GM18870 (cell line): Measurements from ENCODE around the gene MMS19.
"Not testable (repeated sequence)": the region's sequence is repeated elsewhere in the genome, so short reads cannot be mapped to it uniquely, and the experiment has no call there.

Experiments
- ATAC-seq: cut with Tn5 transposase; IDR thresholded peaks from one replicate; pipeline ENCODE4 v1.9.1; 2021; ENCODE audit warnings: moderate library complexity; ENCODE audit not compliant: unreplicated experiment

The MMS19 gene

DNA sequence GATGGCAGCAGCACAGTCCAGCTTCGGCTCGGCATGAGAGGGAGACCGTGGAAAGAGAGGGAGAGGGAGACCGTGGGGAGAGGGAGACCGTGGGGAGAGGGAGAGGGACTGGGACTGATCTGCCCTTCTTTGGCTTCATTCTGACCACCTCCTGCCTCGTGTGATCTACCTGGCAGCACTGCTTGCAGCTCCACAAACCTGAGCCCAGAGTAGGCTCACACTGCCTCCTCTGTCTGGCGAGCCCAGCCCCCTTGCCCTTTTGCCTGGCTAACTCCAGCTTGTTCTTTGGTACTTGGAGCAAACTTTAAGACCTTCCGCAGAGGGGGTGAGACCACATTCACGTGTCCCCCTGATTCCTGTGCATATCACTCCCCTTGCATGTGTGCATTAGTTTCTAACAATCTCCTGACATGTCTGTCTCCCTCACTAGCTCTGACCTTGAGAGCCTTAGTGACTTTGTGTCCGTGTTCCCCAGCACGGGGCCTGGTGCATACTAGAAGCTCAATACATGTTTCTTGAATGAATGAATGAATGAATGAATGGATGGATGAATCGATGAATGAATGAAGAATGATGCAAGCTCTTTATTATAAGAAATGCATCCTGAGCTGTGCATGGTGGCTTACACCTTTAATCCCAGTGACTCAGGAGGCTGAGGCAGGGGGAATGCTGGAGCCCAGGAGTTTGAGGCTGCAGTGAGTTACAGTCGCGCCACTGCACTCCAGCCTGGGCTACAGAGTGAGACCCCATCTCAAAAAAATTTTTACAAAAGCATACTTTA lies 31.7 kb upstream of the MMS19 start:
- no peak for ATAC-seq

DNA sequence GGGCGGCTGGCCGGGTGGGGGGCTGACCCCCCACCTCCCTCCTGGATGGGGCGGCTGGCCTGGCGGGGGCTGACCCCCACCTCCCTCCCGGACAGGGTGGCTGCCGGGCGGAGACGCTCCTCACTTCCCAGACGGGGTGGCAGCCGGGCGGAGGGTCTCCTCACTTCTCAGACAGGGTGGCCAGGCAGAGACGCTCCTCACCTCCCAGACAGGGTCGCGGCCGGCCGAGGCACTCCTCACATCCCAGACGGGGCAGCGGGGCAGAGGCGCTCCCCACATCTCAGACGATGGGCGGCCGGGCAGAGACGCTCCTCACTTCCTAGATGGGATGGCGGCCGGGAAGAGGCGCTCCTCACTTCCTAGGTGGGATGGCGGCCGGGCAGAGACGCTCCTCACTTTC lies 30.7 kb upstream of the MMS19 start:
- not testable (repeated sequence) for ATAC-seq

DNA sequence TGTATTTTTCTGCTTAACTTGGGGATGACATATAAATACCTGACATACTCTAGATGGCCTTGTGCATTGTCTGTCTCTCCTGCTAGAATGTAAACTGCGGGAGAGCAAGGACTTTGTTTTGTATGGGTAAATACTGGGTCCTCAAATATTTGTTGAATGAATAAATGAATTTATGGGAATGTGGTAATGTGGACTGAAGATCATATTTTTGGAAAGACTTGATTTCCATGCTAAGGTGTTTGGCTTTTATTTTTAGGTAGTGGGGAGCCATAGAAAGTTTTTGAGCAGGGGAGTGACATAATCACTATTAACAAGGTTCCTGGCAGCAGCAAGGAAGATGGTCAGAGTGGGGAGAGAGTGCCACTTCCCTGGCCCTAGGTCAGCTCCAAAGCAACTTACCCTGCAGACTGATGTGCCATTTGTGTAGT lies 27.5 kb upstream of the MMS19 start:
- ATAC-seq = no peak

DNA sequence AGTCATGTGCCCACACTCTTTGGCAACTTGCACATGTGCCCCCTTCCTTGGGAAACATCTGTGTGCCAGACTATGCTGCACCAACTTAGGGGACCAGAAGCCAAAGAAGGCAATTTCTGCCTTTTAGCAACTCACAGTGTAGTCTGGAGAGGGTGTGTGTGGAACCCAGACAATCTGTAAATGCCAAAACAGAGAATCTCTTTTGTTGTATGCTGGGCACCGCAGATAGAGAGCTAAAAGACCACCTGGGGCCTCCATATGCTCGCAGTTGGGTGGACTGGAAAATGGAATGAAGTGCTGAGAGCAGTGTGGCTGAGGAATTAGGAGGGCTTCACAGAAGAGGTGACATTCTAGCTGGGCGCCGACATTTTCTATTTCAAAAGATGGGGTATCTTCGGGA lies 26.9 kb upstream of the MMS19 start:
- ATAC-seq = no peak

DNA sequence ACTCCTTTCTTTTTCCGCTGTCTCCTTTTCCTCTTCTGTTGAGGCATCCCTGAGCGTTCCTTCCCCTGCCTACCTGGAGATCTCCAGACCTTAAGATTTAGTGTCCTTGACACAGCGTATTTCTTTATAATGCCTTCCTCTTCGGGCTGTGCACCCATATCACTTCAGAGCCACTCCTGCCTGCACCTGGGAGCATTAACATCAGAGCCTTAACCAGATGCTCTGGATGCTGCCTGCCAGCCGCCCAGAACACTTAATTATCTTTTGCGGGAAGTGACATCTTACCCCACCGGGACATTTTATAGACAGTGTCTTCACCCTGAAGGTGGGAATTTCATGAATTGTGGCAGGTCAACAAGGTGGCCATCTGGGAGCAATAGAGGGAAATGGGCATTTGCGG lies 24.7 kb upstream of the MMS19 start:
- no peak for ATAC-seq

DNA sequence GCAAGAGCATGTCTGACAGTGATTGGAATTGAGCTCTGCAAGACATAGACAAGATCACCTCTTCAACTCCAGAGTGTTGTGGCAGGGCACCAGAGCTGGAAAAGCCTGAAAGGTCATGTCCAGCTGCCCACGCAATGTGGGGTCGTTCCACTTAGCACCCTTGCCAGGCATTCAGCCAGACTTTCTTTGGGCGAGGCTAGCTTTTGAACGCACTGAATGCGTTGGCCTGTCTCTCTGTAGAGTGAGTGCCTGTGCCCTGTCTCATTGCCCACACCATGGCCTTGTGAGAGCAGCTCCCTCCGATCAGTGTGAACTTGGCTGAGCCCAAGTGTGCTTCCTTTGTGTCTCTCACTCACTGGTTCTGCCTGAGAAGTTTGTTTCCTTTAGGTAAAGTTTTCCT lies 23.8 kb upstream of the MMS19 start:
- no peak for ATAC-seq

DNA sequence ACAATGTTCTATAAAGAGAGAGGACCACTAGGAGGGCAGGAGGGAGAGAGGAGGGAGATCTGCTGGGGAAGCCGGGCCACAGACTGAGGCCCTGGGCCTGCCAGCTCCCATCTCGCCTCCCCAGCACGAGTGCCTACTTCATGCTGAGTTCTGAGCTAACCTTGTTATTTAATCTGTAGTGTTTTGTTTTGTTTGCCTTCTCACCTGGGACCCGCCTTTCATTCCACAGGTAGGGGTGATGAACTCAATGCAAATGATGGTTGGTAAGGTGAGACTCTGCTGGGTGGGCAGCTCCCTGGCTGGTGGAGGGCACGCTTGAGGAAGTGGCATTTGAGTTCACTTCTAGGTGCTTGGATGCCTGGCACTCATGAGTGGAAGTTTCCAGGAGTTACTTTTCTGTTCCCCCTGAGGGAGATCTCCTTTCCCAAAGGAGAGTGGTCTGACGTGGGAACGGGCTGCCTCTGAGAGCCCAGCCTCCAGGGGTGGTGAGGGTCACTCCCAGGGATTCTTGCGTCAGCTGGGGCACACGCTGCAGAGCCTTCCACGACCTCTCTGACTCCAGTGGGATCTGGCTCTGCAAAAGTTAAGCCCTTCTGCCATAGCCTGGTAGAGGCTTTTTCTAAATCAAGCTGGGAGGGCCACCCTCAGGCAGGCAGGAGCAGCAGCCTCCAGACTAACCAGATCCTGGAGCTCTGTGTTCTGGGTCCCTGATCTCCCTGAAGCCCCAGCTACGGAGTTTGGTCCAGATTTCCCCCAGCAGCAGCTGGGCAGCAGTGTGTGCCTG lies 22.9 kb upstream of the MMS19 start:
- ATAC-seq = no peak

DNA sequence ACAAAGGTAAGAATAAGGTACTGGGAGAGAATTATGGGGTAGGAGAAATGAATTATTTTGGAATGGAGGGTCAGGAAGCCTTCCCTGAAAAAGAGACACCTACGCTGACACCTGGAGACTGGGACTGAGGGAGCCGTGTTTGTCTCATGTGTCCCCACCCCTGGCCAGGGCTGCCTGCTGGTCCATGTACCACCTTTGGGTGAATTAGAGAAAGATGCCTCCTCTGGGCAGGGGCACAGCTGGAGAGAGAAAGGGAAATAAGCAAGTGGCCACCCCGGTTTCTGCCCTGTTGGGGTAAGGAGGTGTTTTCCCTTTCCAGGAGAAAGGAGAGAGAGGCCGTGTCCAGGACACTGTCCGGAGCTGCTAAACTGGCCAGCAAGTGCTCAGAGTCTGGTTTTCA lies 22.3 kb upstream of the MMS19 start:
- ATAC-seq = no peak

DNA sequence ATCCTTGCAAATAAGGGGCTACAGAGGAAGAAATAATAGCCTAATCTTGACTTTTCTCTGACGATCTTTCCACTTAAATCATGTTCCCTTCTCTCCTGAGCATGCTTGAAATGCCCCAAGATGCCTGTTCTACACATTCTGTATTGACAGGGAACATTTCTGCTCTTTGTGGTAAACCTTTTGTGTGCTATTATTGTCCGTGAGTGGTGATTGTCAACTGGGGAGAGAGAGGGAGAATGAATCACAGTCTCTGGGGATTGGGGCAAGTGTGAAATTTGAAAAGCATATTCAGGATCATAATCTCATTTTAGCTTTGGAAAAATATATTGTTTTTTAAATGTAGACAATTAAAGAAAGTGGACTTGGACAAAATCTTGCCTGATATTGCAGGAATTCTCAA lies 21.1 kb upstream of the MMS19 start:
- ATAC-seq = no peak

DNA sequence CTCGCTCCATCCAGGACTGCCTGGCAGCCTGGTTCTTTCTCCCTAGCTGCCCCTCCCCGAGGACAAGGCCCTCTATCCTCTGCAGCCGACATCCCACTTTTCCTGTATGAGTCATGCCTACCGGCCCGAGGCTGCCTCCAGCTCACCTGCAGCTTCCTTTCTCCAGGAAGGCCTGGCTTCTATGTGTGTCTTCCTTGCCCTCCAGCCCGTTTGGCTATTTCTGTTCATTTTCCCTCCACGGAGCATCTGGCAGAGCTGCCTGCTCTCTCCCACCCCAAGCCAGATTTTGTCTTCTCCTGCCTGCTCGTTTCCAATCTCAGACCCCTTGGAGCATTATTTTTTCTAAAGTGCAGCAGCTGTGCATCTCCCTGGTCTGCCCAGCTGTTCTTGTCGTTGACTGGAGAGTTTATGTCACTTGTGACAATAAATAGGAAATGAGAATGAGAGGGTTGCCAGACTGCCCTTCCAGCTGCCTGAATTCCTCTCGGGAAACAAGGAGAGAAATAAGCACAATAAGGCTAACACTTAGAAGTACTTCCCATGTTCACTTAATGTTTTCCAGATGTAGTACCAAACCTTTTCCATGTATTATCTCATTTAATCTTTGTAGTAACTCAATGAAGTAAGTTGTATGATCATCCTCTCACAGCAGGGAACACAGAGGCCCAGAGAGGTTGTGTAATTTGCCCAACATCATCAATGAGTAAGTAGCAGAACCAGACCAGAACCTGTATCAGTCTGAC lies 20.2 kb upstream of the MMS19 start:
- ATAC-seq = no peak

DNA sequence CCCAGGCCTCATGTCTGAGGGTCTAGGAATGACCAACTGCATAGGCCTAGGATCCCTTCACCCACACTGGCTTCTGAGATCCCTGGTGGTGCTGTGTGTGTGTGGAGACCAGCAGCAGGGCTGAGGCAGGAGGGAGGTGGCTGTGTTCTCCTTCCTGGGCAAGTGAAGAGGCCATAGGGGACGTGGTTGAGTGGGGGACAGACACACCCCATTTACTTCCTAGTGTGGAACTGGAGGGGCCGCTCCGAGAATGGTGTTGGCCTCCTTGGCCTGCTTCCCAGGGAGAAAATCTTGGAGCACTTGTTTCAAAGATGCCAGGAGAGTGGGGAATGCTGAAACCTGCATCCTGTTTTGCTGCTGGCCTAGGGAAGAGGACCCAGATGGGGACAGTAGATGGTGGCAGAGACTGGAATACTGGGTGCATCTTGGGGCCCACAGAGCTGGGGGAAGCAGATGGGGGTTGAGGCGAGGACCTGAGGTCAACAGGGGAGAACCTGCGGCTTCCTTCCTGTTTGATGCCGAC lies 19.6 kb upstream of the MMS19 start:
- no peak for ATAC-seq

DNA sequence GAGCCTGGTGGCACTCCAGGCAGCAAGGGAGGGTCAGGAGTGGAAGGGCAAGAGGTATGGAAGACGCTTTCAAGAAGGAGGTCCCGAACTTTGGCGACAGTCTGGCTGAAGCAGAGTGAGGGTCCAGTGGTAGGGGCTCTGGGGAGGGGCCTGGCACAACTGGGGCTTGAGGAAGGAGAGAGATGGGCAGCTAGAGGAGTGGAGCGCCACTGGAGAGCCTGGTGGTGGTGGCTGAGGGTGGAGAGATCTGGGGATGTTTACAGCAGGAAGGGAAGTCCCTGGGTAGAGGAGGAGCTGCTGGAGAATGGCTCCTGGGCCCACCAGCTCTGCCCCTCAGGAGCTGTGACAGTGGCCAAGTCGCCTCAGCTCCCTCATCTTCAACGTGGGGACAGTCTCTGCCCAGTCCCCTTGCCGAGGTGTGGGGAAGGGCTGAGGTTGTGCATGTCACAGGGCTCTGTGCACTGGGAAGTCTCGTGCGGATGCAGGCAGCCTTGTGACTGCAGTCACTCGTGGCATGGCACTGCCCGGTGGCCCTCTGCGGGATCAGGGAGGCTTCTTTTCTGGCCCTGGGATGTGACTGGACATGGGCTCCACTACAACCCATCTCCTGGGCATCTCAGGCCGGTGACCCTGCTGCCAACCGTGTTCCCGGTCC lies 19.0 kb upstream of the MMS19 start:
- ATAC-seq = no peak

DNA sequence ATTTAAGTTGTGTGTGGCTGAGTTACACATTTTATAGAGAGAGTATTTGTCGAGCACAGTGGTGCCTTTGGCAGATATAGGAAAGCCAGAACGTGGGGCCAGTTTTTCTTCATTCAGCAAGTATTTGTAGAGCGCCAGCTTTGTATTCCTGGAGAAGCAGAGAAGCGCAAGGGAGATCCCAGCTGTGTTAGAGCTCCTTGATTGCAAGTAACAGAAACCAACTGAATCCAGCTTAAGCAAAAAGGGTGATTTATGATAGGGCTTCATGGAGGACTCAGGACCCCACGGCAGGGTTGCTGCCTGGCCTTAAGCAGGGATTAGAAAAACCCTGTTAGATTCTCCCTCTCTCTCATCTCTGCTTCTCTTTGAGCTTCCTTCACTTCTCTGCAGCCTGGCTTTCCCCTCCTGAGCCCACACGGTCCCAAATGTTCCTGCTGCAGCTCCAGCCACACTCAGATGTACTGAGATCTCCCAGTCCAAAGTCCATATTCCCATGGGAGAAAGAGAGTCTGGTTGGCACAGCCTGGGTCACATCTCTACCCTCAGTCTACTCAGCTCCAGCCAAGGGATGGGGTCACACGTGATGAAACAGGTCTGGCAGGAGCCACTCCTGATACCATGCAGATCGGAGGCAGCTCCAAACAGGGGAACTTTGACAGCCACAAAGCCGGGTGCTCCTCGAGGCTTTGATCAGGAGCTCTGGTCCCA lies 17.2 kb upstream of the MMS19 start:
- no peak for ATAC-seq

DNA sequence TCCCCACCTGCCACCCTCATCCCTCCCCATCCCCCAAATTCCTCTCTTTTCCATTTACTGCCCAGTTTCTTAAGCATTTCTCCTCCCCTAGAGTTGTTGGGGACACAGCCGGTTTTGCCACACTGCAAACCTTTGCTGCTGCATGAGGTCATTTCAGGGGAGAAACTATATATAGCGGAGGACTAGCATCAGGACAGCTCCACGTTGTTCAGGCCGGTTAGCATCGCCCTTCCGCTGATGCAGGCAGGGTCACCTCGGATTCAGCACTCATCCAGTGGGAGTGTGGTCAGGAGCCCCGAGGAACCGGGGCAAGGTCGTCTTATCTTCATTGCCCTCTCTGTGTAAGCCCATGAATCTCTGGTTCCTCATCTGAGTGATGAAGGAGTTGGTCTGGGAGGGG lies 16.1 kb upstream of the MMS19 start:
- no peak for ATAC-seq

DNA sequence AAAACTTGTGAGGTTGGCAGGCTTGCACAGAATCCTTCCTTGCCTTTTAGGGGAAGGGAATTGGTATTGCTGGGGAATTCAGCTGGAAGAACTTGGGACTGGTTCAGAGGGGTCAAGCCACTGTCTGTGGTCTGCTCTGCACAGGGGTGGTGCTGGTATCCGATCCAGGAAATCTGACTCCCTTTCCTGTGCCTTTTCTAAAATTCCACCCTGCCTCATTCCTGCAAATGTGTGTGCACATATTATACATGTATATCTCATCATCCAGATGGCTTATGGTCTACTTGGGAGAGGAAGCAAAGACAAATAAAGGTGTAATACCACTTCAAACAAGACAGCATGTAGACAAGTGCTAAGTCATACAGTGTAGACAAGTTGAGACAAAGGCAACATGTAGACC lies 14.8 kb upstream of the MMS19 start:
- ATAC-seq = no peak

DNA sequence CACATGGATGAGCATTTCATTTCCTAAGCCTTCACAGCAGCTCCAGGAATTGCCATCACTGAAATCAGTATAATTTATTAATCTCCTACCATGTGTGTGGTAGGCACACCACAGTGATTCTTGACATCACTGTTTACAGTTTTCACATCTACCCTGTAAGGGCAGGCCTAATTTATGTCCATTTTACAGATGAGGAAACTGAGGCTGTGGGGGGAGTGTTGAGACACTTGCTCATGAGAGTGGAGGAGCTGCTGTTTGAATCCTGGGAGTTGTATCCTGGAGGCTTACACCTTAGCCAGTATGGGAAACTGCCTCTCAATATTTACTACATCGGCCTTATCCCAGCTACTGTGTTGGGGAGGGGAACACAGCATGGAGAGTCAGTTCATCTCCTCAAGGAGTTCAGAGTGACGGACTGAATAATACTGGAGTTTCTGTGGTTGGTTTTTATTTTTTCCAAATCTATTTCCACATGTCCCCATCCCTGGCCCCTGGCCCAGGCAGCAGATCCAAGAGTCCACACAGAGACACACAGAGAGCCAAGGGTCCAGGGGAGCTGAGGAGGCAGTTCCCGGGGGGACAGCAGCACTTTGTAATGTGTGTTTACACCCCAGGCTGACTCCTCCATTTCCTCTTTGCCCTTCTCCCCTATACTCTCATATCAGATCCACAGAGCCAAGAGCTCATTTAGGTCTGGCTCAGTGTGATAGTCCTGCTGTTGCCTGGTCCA lies 13.7 kb upstream of the MMS19 start:
- no peak for ATAC-seq

DNA sequence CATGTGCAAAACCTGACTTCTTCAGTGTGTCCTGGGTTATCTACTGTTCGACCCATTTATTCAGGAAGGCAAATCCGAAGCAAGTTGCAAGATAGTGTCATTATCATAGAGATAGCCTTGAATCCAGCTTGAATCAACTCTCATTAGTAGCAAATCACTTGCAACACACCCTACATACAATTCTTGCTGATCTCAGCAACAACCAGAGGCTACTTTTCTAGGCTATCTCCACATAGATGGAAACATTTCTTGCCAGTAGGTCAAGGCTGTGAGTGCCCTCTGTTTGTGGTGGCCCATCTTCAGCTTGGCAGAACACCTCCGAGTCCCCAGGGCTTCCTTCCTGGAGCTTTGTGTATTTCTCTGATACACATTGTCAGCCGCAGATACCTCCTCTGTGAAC lies 12.5 kb upstream of the MMS19 start:
- ATAC-seq = no peak

DNA sequence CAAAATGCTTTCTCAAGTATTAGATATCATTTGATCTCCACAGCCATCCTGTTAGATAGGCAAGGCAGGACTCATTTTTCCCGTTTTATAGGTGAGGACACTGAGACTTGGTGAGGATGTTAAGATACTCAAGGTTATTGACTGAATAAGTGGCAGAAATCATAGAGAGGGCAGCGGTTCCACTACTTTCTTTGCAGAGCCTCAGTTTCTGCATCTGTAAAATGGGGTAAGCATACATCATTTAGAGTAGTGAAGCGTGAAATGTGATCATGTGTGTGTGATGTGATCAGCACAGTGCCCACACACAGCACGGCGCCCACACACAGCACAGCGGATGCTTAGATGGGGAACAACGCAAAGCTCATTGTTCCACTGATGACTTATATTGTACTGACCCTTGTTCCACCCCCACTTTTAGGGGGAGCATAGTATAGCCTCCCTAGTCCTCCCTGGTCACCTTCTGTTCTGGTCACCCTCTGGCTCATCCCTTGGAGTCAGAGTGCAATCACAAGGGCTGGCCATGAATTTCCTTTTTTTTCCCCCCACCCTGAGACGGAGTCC lies 11.0 kb upstream of the MMS19 start:
- no peak for ATAC-seq

DNA sequence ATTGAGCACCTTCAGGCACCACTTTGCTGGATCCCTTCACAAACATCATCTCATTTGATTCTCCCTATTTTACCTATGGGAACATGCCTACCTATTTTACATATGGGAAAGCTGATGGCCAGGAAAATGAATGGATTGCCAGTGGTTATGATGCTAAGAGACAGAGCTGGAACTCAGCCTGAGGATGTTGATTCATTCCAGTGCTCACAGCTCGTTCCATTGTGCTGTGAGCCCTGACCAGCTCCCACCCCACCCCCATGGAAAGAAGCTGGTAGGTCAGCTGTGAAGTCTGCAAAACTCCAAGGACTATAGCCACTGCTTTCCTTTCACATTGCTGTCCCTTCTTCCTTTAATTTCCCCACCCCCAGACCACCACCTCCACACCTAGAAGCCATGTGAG lies 10.1 kb upstream of the MMS19 start:
- ATAC-seq = no peak
